Right kidney (tissue), 1 donor: Measurements from ENCODE around the gene MICU2.
"Not testable (repeated sequence)": the region's sequence is repeated elsewhere in the genome, so short reads cannot be mapped to it uniquely, and the experiment has no call there.

Source experiments
- DNase-seq: peaks from one replicate; pipeline ENCODE4 v3.0.0-alpha.2; 2016

Gene MICU2

GRCh38 chr13:21606251-21606650 lies 2.3 kb upstream of the MICU2 start:
- no peak for DNase-seq

GRCh38 chr13:21596722-21597121 lies 7.2 kb downstream of the MICU2 start:
- DNase-seq = no peak

GRCh38 chr13:21595546-21595822 lies 8.5 kb downstream of the MICU2 start:
- no peak for DNase-seq

GRCh38 chr13:21594715-21595545 lies 9.0 kb downstream of the MICU2 start:
- DNase-seq = no peak

- not testable (repeated sequence) for DNase-seq
Observed at GRCh38 chr13:21590665-21591456, 13.1 kb downstream of the MICU2 start.

- no peak for DNase-seq
Observed at GRCh38 chr13:21590231-21590630, 13.7 kb downstream of the MICU2 start.

- not testable (repeated sequence) for DNase-seq
Observed at GRCh38 chr13:21589510-21589909, 14.5 kb downstream of the MICU2 start.

GRCh38 chr13:21588411-21588810 lies 15.6 kb downstream of the MICU2 start:
- DNase-seq = not testable (repeated sequence)

- no peak for DNase-seq
Observed at GRCh38 chr13:21584973-21585592, 18.9 kb downstream of the MICU2 start.

- DNase-seq = no peak
Observed at GRCh38 chr13:21583478-21583877, 20.5 kb downstream of the MICU2 start.

- no peak for DNase-seq
Observed at GRCh38 chr13:21580736-21581135, 23.2 kb downstream of the MICU2 start.

- DNase-seq = no peak
Observed at GRCh38 chr13:21579754-21580316, 24.1 kb downstream of the MICU2 start.

- DNase-seq = no peak
Observed at GRCh38 chr13:21578748-21579147, 25.2 kb downstream of the MICU2 start.

GRCh38 chr13:21576426-21576825 lies 27.5 kb downstream of the MICU2 start:
- no peak for DNase-seq

GRCh38 chr13:21573920-21574712 lies 29.9 kb downstream of the MICU2 start:
- no peak for DNase-seq

- DNase-seq = no peak
Observed at GRCh38 chr13:21569686-21570085, 34.3 kb downstream of the MICU2 start.

- DNase-seq = no peak
Observed at GRCh38 chr13:21568854-21569253, 35.1 kb downstream of the MICU2 start.

GRCh38 chr13:21567714-21568113 lies 36.3 kb downstream of the MICU2 start:
- DNase-seq = no peak

- no peak for DNase-seq
Observed at GRCh38 chr13:21557995-21558394, 46.0 kb downstream of the MICU2 start.

- no peak for DNase-seq
Observed at GRCh38 chr13:21556051-21556450, 47.9 kb downstream of the MICU2 start.

- not testable (repeated sequence) for DNase-seq
Observed at GRCh38 chr13:21553261-21553660, 50.7 kb downstream of the MICU2 start.

- DNase-seq = no peak
Observed at GRCh38 chr13:21550918-21551317, 53.1 kb downstream of the MICU2 start.
